T1000 (cell line): ENCODE data around the gene LAMA4.

Source experiments
- DNase-seq: peaks from one replicate; lab custom pipeline; 2025; ENCODE audit warnings: mixed read lengths; lab: John Stamatoyannopoulos, UW

LAMA4 gene

GRCh38 chr6:112253841-112254816 is at the start of gene LAMA4:
Gene LAMA4, minus strand, starts transcription at chr6:112254567. Its CDS starts 417 bp downstream, at chr6:112254150.
- DNase-seq: no peak

- DNase-seq: no peak
Measured at GRCh38 chr6:112302142-112302705, 47.9 kb upstream of the LAMA4 start.

- no peak for DNase-seq
Measured at GRCh38 chr6:112300896-112301295, 46.5 kb upstream of the LAMA4 start.

GRCh38 chr6:112298816-112299281 is 44.5 kb upstream of the LAMA4 start:
- DNase-seq: peak; percentile 19

- peak; percentile 42 for DNase-seq
Measured at GRCh38 chr6:112298021-112298745, 43.8 kb upstream of the LAMA4 start.

- DNase-seq: no peak
Measured at GRCh38 chr6:112296694-112297093, 42.3 kb upstream of the LAMA4 start.

- no peak for DNase-seq
Measured at GRCh38 chr6:112296122-112296521, 41.8 kb upstream of the LAMA4 start.

- no peak for DNase-seq
Measured at GRCh38 chr6:112291161-112291762, 36.9 kb upstream of the LAMA4 start.

GRCh38 chr6:112289038-112289566 is 34.7 kb upstream of the LAMA4 start:
- no peak for DNase-seq

- no peak for DNase-seq
Measured at GRCh38 chr6:112288475-112288874, 34.1 kb upstream of the LAMA4 start.

- DNase-seq: no peak
Measured at GRCh38 chr6:112287577-112288225, 33.3 kb upstream of the LAMA4 start.

- DNase-seq: no peak
Measured at GRCh38 chr6:112286500-112287144, 32.3 kb upstream of the LAMA4 start.

GRCh38 chr6:112286010-112286409 is 31.6 kb upstream of the LAMA4 start:
- DNase-seq: no peak

- no peak for DNase-seq
Measured at GRCh38 chr6:112284603-112285002, 30.2 kb upstream of the LAMA4 start.

GRCh38 chr6:112283621-112284020 is 29.3 kb upstream of the LAMA4 start:
- DNase-seq: no peak

- no peak for DNase-seq
Measured at GRCh38 chr6:112281821-112282615, 27.7 kb upstream of the LAMA4 start.

GRCh38 chr6:112279031-112279935 is 24.9 kb upstream of the LAMA4 start:
- DNase-seq: no peak

GRCh38 chr6:112275365-112275764 is 21.0 kb upstream of the LAMA4 start:
- no peak for DNase-seq

GRCh38 chr6:112274774-112275173 is 20.4 kb upstream of the LAMA4 start:
- no peak for DNase-seq
